ENCODE data around the gene DTNA.

Gene DTNA

DNA sequence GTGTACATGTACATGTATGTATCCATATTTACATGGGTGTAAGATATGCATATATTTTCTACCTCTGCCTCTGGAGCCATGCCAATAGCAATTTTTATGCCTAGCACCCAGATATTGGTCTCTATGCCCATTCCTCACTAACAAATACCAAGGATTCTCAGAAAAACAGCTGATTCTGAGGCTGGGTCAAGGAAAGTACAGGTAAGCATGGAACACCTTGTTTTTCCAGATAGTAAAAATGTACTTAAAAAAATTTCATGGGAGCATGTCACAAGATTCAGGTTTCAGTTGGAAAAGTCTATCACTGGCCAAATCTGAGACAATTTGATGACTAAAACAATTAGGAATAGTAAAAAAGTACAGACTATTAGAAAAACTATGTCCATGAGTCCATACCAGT, 216.6 kb downstream of the DTNA start:
- Histone ChIP-seq H3K27me3 (ENCODE audit: insufficient read depth, insufficient read length) (no peaks in the 10 kb centered on the region), H3K4me1 (ENCODE audit: insufficient read depth, insufficient read length) (no peaks in the 10 kb centered on the region), H3K9me3 (ENCODE audit: insufficient read depth, low read length) (no peaks in the 10 kb centered on the region), H3K36me3 (ENCODE audit: insufficient read depth, insufficient read length, low read length) (no peaks in the 10 kb centered on the region), H3K9ac (ENCODE audit: insufficient read length, low read depth) (no peak overlapping the region), H3K4me3 (ENCODE audit: insufficient read length, low read depth) (no peak overlapping the region)
- no peak for TF ChIP-seq SUZ12 (IDR thresholded peaks at IDR 0.05; ENCODE audit: extremely low read depth, insufficient read depth, insufficient read length)
- TF ChIP-seq YY1 (IDR thresholded peaks at IDR 0.05; ENCODE audit: insufficient read depth, insufficient read length) = no peak
- no peak for TF ChIP-seq ZNF274 (IDR thresholded peaks at IDR 0.05; ENCODE audit: low read depth, low read length)
- DNase-seq (ENCODE audit: low read depth, low spot score) = no peak

DNA sequence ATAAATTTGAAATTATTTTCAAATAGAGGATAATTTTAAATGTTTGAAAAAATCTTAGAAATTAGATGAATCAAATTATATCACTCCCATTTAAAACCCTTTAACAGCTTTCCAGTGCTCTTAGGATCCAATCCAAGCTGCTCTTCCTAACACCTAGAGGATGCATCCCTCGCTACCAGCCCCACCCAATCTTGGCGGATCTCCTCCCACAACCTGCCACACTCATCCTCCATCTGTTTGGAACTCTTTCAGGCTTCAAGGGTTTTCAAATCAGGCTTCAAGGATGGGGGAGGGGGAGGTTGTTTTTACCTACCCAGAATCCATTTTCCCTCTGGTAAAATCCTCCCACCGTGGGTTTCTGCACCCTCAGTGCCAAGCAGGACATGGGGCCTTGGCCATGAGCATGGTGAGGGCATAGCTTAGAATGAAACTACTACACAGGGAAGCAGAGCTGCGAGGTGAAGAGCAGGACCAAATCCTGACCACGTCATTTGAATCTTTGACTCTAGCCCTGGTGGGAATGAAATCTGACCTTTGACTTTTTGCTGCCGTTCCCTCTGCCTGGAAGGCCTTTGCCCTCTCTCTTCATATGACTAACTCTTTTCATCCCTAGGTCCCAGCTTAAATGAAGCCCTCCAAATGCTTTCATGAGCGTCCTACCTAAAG, 218.1 kb downstream of the DTNA start:
- H3K36me3 ChIP-seq (ENCODE audit: insufficient read depth, insufficient read length, low read length) = no peaks in the 10 kb centered on the region
- no peak for DNase-seq (ENCODE audit: low read depth, low spot score)
- TF ChIP-seq YY1 (IDR thresholded peaks at IDR 0.05; ENCODE audit: insufficient read depth, insufficient read length) = no peak
- TF ChIP-seq SUZ12 (IDR thresholded peaks at IDR 0.05; ENCODE audit: extremely low read depth, insufficient read depth, insufficient read length) = no peak
- TF ChIP-seq ZNF274 (IDR thresholded peaks at IDR 0.05; ENCODE audit: low read depth, low read length) = no peak
- no peaks in the 10 kb centered on the region for H3K27me3 ChIP-seq (ENCODE audit: insufficient read depth, insufficient read length)
- H3K9me3 ChIP-seq (ENCODE audit: insufficient read depth, low read length) = no peaks in the 10 kb centered on the region
- H3K4me1 ChIP-seq (ENCODE audit: insufficient read depth, insufficient read length) = no peaks in the 10 kb centered on the region
- H3K4me3 ChIP-seq (ENCODE audit: insufficient read length, low read depth) = no peak overlapping the region
- no peak overlapping the region for H3K9ac ChIP-seq (ENCODE audit: insufficient read length, low read depth)

DNA sequence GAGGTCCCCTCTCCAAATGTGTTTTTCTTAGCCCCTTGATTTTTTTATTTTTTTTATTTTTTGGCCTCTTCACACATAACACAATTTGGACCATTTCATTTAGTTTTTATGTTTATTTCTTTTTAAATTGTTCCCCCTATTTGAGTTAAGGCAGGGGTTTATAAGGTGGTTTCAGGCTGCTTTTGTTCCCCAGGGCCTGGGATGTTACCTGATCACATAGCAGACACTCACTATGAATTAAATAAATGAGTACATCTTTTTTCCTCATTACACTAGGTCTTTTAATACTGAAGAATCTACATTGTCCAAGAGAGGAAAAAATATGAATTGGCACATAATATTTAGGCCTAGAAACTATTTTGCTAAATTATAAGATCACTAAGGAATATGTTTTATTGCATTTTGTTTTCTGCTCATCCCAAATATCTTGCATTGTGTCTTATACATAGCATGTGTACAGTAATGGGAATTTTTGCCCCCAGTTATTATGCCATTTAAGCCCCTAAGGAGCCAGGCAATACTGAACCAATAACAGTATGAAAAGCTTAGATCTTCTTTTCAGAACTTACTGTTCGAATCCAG, 218.7 kb downstream of the DTNA start:
- H3K9me3 ChIP-seq (ENCODE audit: insufficient read depth, low read length) = no peaks in the 10 kb centered on the region
- no peak overlapping the region for H3K4me3 ChIP-seq (ENCODE audit: insufficient read length, low read depth)
- no peaks in the 10 kb centered on the region for H3K27me3 ChIP-seq (ENCODE audit: insufficient read depth, insufficient read length)
- H3K36me3 ChIP-seq (ENCODE audit: insufficient read depth, insufficient read length, low read length) = no peaks in the 10 kb centered on the region
- no peak for DNase-seq (ENCODE audit: low read depth, low spot score)
- TF ChIP-seq SUZ12 (IDR thresholded peaks at IDR 0.05; ENCODE audit: extremely low read depth, insufficient read depth, insufficient read length) (no peak), YY1 (IDR thresholded peaks at IDR 0.05; ENCODE audit: insufficient read depth, insufficient read length) (no peak), ZNF274 (IDR thresholded peaks at IDR 0.05; ENCODE audit: low read depth, low read length) (no peak)
- H3K9ac ChIP-seq (ENCODE audit: insufficient read length, low read depth) = no peak overlapping the region
- H3K4me1 ChIP-seq (ENCODE audit: insufficient read depth, insufficient read length) = no peaks in the 10 kb centered on the region

DNA sequence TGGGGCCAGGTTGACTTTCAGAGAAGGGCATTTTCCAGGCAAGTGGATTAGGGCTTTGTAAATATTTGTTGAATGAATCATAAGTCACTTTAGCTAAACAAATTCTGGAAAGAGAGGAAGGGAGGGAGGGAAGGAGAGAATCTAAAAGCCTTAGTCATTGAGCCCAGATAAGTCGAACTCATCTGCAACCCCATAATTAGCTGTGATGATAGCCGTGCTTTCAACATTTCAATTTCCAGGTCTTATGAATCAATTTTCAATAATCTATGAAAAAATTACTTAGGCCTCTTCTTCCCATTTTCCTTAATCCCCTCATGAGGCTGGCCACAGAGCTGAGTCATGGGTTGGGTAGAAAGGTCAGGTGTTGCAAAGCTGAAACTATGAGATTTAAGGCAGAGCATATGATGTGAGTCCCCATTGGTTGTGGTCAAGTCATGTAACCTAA, 219.3 kb downstream of the DTNA start:
- Histone ChIP-seq H3K4me3 (ENCODE audit: insufficient read length, low read depth) (no peak overlapping the region), H3K9me3 (ENCODE audit: insufficient read depth, low read length) (no peaks in the 10 kb centered on the region), H3K4me1 (ENCODE audit: insufficient read depth, insufficient read length) (no peaks in the 10 kb centered on the region), H3K36me3 (ENCODE audit: insufficient read depth, insufficient read length, low read length) (no peaks in the 10 kb centered on the region), H3K27me3 (ENCODE audit: insufficient read depth, insufficient read length) (no peaks in the 10 kb centered on the region), H3K9ac (ENCODE audit: insufficient read length, low read depth) (no peak overlapping the region)
- TF ChIP-seq SUZ12 (IDR thresholded peaks at IDR 0.05; ENCODE audit: extremely low read depth, insufficient read depth, insufficient read length) = no peak
- no peak for DNase-seq (ENCODE audit: low read depth, low spot score)

GRCh38 chr18:34932363-34932762, 222.3 kb downstream of the DTNA start:
- Histone ChIP-seq H3K4me1 (ENCODE audit: insufficient read depth, insufficient read length) (no peaks in the 10 kb centered on the region), H3K27me3 (ENCODE audit: insufficient read depth, insufficient read length) (no peaks in the 10 kb centered on the region), H3K4me3 (ENCODE audit: insufficient read length, low read depth) (no peak overlapping the region), H3K36me3 (ENCODE audit: insufficient read depth, insufficient read length, low read length) (no peaks in the 10 kb centered on the region), H3K9ac (ENCODE audit: insufficient read length, low read depth) (no peak overlapping the region), H3K9me3 (ENCODE audit: insufficient read depth, low read length) (no peaks in the 10 kb centered on the region)
- DNase-seq (ENCODE audit: low read depth, low spot score) = no peak
- TF ChIP-seq ZNF274 (IDR thresholded peaks at IDR 0.05; ENCODE audit: low read depth, low read length) (no peak), YY1 (IDR thresholded peaks at IDR 0.05; ENCODE audit: insufficient read depth, insufficient read length) (no peak), SUZ12 (IDR thresholded peaks at IDR 0.05; ENCODE audit: extremely low read depth, insufficient read depth, insufficient read length) (no peak)

DNA sequence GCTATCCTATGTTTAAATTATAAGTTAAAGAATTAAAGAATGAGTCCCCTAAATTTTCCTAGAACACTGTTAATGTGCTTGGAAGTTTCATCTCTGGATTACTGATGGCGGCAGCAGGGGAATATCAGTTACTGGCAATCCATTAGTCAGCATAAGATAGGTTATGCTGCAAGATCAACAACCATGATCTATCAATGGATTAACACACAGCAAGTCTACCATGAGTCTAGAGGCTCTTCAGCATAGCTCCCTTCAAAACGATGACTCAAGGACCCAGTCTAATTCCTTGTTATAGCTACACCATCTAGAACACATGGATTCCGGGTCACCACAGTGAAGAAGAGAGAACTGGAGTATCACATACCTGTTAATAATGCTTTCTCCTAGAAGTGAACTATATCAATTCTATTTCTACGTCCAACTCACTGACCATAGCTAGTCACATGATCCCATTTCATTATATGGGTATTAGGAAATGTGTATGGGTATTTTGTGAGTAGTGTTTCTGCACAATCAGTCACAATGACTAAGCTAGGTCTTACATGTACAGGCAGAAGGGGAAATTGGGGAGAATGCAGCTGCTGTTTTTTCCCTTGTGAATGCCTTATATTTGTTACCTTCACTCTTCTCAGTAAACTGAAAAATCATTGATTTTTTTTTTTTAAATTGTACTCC, 222.8 kb downstream of the DTNA start:
- H3K4me1 ChIP-seq (ENCODE audit: insufficient read depth, insufficient read length) = no peaks in the 10 kb centered on the region
- H3K36me3 ChIP-seq (ENCODE audit: insufficient read depth, insufficient read length, low read length) = no peaks in the 10 kb centered on the region
- no peak overlapping the region for H3K4me3 ChIP-seq (ENCODE audit: insufficient read length, low read depth)
- no peaks in the 10 kb centered on the region for H3K9me3 ChIP-seq (ENCODE audit: insufficient read depth, low read length)
- no peak overlapping the region for H3K9ac ChIP-seq (ENCODE audit: insufficient read length, low read depth)
- H3K27me3 ChIP-seq (ENCODE audit: insufficient read depth, insufficient read length) = no peaks in the 10 kb centered on the region
- no peak for DNase-seq (ENCODE audit: low read depth, low spot score)
- no peak for TF ChIP-seq ZNF274 (IDR thresholded peaks at IDR 0.05; ENCODE audit: low read depth, low read length)
- no peak for TF ChIP-seq YY1 (IDR thresholded peaks at IDR 0.05; ENCODE audit: insufficient read depth, insufficient read length)
- TF ChIP-seq SUZ12 (IDR thresholded peaks at IDR 0.05; ENCODE audit: extremely low read depth, insufficient read depth, insufficient read length) = no peak

- H3K9ac ChIP-seq (ENCODE audit: insufficient read length, low read depth) = no peak overlapping the region
- no peaks in the 10 kb centered on the region for H3K9me3 ChIP-seq (ENCODE audit: insufficient read depth, low read length)
- H3K4me1 ChIP-seq (ENCODE audit: insufficient read depth, insufficient read length) = no peaks in the 10 kb centered on the region
- no peak for DNase-seq (ENCODE audit: low read depth, low spot score)
- no peak overlapping the region for H3K4me3 ChIP-seq (ENCODE audit: insufficient read length, low read depth)
- H3K27me3 ChIP-seq (ENCODE audit: insufficient read depth, insufficient read length) = no peaks in the 10 kb centered on the region
- no peak for TF ChIP-seq ZNF274 (IDR thresholded peaks at IDR 0.05; ENCODE audit: low read depth, low read length)
- TF ChIP-seq SUZ12 (IDR thresholded peaks at IDR 0.05; ENCODE audit: extremely low read depth, insufficient read depth, insufficient read length) = no peak
- no peak for TF ChIP-seq YY1 (IDR thresholded peaks at IDR 0.05; ENCODE audit: insufficient read depth, insufficient read length)
- no peaks in the 10 kb centered on the region for H3K36me3 ChIP-seq (ENCODE audit: insufficient read depth, insufficient read length, low read length)
Observed at GRCh38 chr18:34933909-34934661, 224.0 kb downstream of the DTNA start.
